ENCODE results near the gene CYP27A1. TPM values are rescaled to one million over a fixed set of nuclear protein-coding genes. Genes with fewer than 3 reads are reported as not detected.
"Not testable (repeated sequence)": the region's sequence is repeated elsewhere in the genome, so short reads cannot be mapped to it uniquely, and the experiment has no call there.

Gene CYP27A1
- total RNA-seq, 2 experiments from 2014 or later, result 0.23 TPM; not detected in 1

DNA sequence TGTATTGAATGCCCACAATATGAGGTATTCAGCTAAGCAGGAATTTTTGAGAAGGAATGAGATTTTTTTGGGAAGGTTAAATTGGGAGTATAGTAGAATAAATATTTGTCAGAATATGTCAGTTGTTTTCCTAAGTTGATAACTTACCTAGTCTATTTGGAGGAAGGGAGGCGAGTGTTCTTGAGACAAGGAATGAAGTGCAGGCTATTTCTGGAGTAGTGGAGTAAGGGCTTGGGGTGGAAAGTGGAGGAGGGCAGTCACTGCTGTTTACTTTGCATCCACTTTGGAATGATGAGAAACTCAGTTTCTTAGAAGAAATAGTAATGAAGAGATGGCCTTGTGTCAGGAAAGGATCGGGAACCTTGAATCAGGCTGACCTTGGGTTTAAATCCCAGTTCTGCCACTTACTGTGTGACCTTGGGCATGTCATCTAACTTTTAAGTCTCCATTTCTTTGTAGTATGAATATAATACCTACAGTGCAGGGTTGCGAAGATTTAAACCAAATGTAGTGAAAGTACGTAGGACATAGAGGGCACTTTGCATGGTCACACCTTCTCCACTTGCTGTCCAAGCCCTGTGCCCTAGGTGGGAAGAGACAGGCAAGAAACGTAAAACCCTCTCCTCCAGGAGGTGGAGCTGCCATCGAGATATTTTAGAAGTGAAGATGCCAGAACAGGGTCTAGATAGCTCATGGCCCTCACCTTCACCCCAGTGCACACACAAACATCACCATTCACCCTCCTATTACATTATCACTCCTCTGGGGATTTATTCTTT is 25.2 kb upstream of the CYP27A1 start:
- POLR2A ChIA-PET, result no interaction called here
- H3K4me1 ChIP-seq (ENCODE audit: insufficient read depth, low read length, poor library complexity, severe bottlenecking), result no peaks in the 10 kb centered on the region
- H3K36me3 ChIP-seq (ENCODE audit: insufficient read depth, low read length), result peaks cover 51% of the 10 kb centered on the region
- no peaks in the 10 kb centered on the region; the same call in 1 of the 2 replicates for H4K20me1 ChIP-seq (ENCODE audit: insufficient read depth, low read length)
- H3K4me3 ChIP-seq (ENCODE audit: low read depth, low read length, poor library complexity, severe bottlenecking), result no peak overlapping the region
- no peaks in the 10 kb centered on the region for H3K9me2 ChIP-seq (ENCODE audit: insufficient read depth, low read length)
- BruUV-seq (replicated peaks), result no TSS peak
- no peak overlapping the region for H2AFZ ChIP-seq (ENCODE audit: low read length)
- CTCF ChIA-PET (ENCODE audit: unreplicated experiment), result interaction anchor here (0.5 kb wide), 1 partner anchor 221 kb away, joined by 4 read pairs; no protein-coding TSS in a partner anchor
- TF ChIP-seq EZH2phosphoT487 (IDR thresholded peaks at IDR 0.05; ENCODE audit: borderline replicate concordance, low read depth, low read length), result no peak
- TF ChIP-seq, protein P1, sequence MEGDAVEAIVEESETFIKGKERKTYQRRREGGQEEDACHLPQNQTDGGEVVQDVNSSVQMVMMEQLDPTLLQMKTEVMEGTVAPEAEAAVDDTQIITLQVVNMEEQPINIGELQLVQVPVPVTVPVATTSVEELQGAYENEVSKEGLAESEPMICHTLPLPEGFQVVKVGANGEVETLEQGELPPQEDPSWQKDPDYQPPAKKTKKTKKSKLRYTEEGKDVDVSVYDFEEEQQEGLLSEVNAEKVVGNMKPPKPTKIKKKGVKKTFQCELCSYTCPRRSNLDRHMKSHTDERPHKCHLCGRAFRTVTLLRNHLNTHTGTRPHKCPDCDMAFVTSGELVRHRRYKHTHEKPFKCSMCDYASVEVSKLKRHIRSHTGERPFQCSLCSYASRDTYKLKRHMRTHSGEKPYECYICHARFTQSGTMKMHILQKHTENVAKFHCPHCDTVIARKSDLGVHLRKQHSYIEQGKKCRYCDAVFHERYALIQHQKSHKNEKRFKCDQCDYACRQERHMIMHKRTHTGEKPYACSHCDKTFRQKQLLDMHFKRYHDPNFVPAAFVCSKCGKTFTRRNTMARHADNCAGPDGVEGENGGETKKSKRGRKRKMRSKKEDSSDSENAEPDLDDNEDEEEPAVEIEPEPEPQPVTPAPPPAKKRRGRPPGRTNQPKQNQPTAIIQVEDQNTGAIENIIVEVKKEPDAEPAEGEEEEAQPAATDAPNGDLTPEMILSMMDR (conservative IDR thresholded peaks at IDR 0.05; ENCODE audit: low read length), result no peak
- no peak overlapping the region for H3K27ac ChIP-seq (ENCODE audit: low read depth, low read length, poor library complexity, severe bottlenecking)
- no peak overlapping the region for H3K4me2 ChIP-seq (ENCODE audit: low read length)
- DNase-seq (ENCODE audit: low spot score), result no peak
- no peaks in the 10 kb centered on the region for H3K9me3 ChIP-seq (ENCODE audit: low read length)
- no peaks in the 10 kb centered on the region for H3K79me2 ChIP-seq (ENCODE audit: insufficient read depth, low read depth, low read length)
- intact Hi-C loops (cut with micrococcal nuclease; ENCODE audit: unreplicated experiment), result no loop called here

DNA sequence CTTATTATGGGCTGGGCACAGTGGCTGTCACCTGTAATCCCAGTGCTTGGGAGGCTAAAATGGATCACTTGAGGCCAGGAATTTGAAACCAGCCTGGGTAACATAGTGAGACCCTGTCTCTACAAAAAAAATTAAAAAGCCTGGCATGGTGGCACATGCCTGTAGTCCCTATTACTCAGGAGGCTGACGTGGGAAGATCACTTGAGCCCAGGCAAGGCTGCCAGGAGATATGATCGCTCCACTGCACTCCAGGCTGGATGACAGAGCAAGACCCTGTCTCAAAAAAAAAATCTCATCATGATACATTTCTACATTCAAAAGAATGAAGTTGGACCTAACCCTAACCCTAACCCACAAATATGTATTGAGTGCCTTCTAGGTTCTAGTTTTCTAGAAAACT is 20.2 kb upstream of the CYP27A1 start:
- BruUV-seq (replicated peaks), result no TSS peak
- CTCF ChIA-PET (ENCODE audit: unreplicated experiment), result no interaction called here
- no peak overlapping the region for H2AFZ ChIP-seq (ENCODE audit: low read length)
- H3K36me3 ChIP-seq (ENCODE audit: insufficient read depth, low read length), result peaks cover 9% of the 10 kb centered on the region
- no peak for DNase-seq (ENCODE audit: low spot score)
- H4K20me1 ChIP-seq (ENCODE audit: insufficient read depth, low read length), result no peaks in the 10 kb centered on the region
- TF ChIP-seq EZH2phosphoT487 (IDR thresholded peaks at IDR 0.05; ENCODE audit: borderline replicate concordance, low read depth, low read length), result no peak
- TF ChIP-seq, protein P1 (conservative IDR thresholded peaks at IDR 0.05; ENCODE audit: low read length), result no peak
- no peak overlapping the region for H3K27ac ChIP-seq (ENCODE audit: low read depth, low read length, poor library complexity, severe bottlenecking)
- H3K4me3 ChIP-seq (ENCODE audit: low read depth, low read length, poor library complexity, severe bottlenecking), result no peak overlapping the region
- POLR2A ChIA-PET, result no interaction called here
- H3K4me1 ChIP-seq (ENCODE audit: insufficient read depth, low read length, poor library complexity, severe bottlenecking), result no peaks in the 10 kb centered on the region
- H3K79me2 ChIP-seq (ENCODE audit: insufficient read depth, low read depth, low read length), result no peaks in the 10 kb centered on the region
- no peaks in the 10 kb centered on the region for H3K9me2 ChIP-seq (ENCODE audit: insufficient read depth, low read length)
- H3K9me3 ChIP-seq (ENCODE audit: low read length), result no peaks in the 10 kb centered on the region
- no peak overlapping the region for H3K4me2 ChIP-seq (ENCODE audit: low read length)
- intact Hi-C loops (cut with micrococcal nuclease; ENCODE audit: unreplicated experiment), result no loop called here

DNA sequence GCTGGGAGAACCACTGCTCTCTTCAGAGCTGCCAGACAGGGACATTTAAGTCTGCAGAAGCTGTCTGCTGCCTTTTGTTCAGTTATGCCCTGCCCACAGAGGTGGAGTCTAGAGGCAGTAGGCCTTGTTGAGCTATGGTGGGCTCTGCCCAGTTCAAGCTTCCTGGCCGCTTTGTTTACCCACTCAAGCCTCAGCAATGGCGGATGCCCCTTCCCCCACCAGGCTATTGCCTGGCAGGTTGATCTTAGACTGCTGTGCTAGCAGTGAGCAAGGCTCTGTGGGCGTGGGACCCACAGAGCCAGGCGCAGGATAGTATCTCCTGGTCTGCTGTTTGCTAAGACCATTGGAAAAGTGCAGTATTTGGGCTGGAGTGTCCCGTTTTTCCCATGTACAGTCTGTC is 9.2 kb upstream of the CYP27A1 start:
- H3K9me3 ChIP-seq (ENCODE audit: low read length); H3K9me2 ChIP-seq (ENCODE audit: insufficient read depth, low read length); CTCF ChIA-PET (ENCODE audit: unreplicated experiment); H2AFZ ChIP-seq (ENCODE audit: low read length); DNase-seq (ENCODE audit: low spot score); H3K4me2 ChIP-seq (ENCODE audit: low read length); H3K4me3 ChIP-seq (ENCODE audit: low read depth, low read length, poor library complexity, severe bottlenecking); H3K27ac ChIP-seq (ENCODE audit: low read depth, low read length, poor library complexity, severe bottlenecking); H3K4me1 ChIP-seq (ENCODE audit: insufficient read depth, low read length, poor library complexity, severe bottlenecking); BruUV-seq (replicated peaks); H3K79me2 ChIP-seq (ENCODE audit: insufficient read depth, low read depth, low read length); H4K20me1 ChIP-seq (ENCODE audit: insufficient read depth, low read length); H3K36me3 ChIP-seq (ENCODE audit: insufficient read depth, low read length); intact Hi-C loops (cut with micrococcal nuclease; ENCODE audit: unreplicated experiment): not testable (repeated sequence)
- POLR2A ChIA-PET, result interaction anchor here (0.7 kb wide), 1 partner anchor 41 kb away, joined by 3 read pairs; no protein-coding TSS in a partner anchor
